Tibial artery (tissue), 4 donors: ENCODE measurements around the gene PTPRG.

ENCODE experiments used
- DNase-seq, 2 donors: peaks; one replicate each; pipeline ENCODE4 v3.0.0-alpha.2; 2019
- H3K27ac ChIP-seq, 2 donors: fragments of 200-600 bp; sonication (generic) in 1 of 2; 1 replicate in 1 of 2; 2 replicates in 1 of 2; pipeline ENCODE4 v1.5.1; 2018 to 2019; ENCODE audit warnings: mild to moderate bottlenecking in 1 of 2
- H3K27me3 ChIP-seq, 2 donors: fragments of 200-600 bp; sonication (generic) in 1 of 2; one replicate each; pipeline versions ENCODE4 v1.5.1 to v1.6.0; 2016 to 2019
- H3K36me3 ChIP-seq, 3 donors: fragments of 200-600 bp; sonication (generic) in 2 of 3; one replicate each; pipeline ENCODE4 v1.5.1; 2016 to 2019; ENCODE audit warnings: mild to moderate bottlenecking in 2 of 3
- H3K4me1 ChIP-seq, 4 donors: fragments of 200-600 bp; sonication (generic) in 2 of 4; 1 replicate in 3 of 4; 2 replicates in 1 of 4; pipeline ENCODE4 v1.5.1; 2016 to 2019
- H3K4me3 ChIP-seq, 2 donors: fragments of 200-600 bp; sonication (generic) in 1 of 2; 1 replicate in 1 of 2; 2 replicates in 1 of 2; pipeline ENCODE4 v1.5.1; 2018 to 2019; ENCODE audit warnings: mild to moderate bottlenecking in 2 of 2
- H3K9me3 ChIP-seq, 3 donors: fragments of 200-600 bp; sonication (generic) in 1 of 3; one replicate each; pipeline ENCODE4 v1.5.1; 2016 to 2019
- CTCF ChIP-seq, 2 experiments: fragments of 200-600 bp in 1 of 2; fragments of 450-650 bp in 1 of 2; IDR thresholded peaks; one replicate each; pipeline ENCODE4 v1.5.1; 2017 to 2019; ENCODE audit warnings: antibody characterized with exemption in 2 of 2, mild to moderate bottlenecking in 1 of 2, moderate library complexity in 1 of 2
- intact Hi-C: fragments of 100-400 bp; cut with DNase I; formaldehyde crosslinking; loops from one replicate; pipeline ENCODE4 v1.15.0; 2023; ENCODE audit warnings: low total_unique reads

Gene PTPRG

GRCh38 chr3:61793056-61793455 is 231.7 kb downstream of the PTPRG start:
- Histone ChIP-seq H3K4me3 (no peak overlapping the region), H3K27ac (no peak overlapping the region), H3K4me1 (peaks cover 0 to 82% (median 21%) of the 10 kb centered on the region in 4 donors), H3K36me3 (no peaks in the 10 kb centered on the region), H3K27me3 (no peaks in the 10 kb centered on the region), H3K9me3 (no peaks in the 10 kb centered on the region)
- TF ChIP-seq CTCF (IDR thresholded peaks at IDR 0.05) = no peak
- intact Hi-C loops = no loop called here
- DNase-seq = no peak

GRCh38 chr3:61793521-61793920 is 232.2 kb downstream of the PTPRG start:
- peaks cover 0 to 85% (median 21%) of the 10 kb centered on the region in 4 donors for H3K4me1 ChIP-seq
- intact Hi-C loops = no loop called here
- H3K36me3 ChIP-seq = no peaks in the 10 kb centered on the region
- no peak for DNase-seq
- no peak overlapping the region for H3K27ac ChIP-seq
- no peaks in the 10 kb centered on the region for H3K27me3 ChIP-seq
- no peak overlapping the region for H3K4me3 ChIP-seq
- H3K9me3 ChIP-seq = no peaks in the 10 kb centered on the region
- no peak for TF ChIP-seq CTCF (IDR thresholded peaks at IDR 0.05)

- TF ChIP-seq CTCF (IDR thresholded peaks at IDR 0.05) = no peak
- intact Hi-C loops = no loop called here
- no peak for DNase-seq
Observed at GRCh38 chr3:61794341-61794740, 233.0 kb downstream of the PTPRG start.

GRCh38 chr3:61794961-61795360 is 233.6 kb downstream of the PTPRG start:
- no peak for TF ChIP-seq CTCF (IDR thresholded peaks at IDR 0.05)

More at GRCh38 chr3:61794341-61794740, 233.0 kb downstream of the PTPRG start:
- no peaks in the 10 kb centered on the region for H3K27me3 ChIP-seq
- peaks cover 0 to 79% (median 21%) of the 10 kb centered on the region in 4 donors for H3K4me1 ChIP-seq
- H3K36me3 ChIP-seq = no peaks in the 10 kb centered on the region
- H3K4me3 ChIP-seq = no peak overlapping the region
- H3K27ac ChIP-seq = no peak overlapping the region
- no peaks in the 10 kb centered on the region for H3K9me3 ChIP-seq

GRCh38 chr3:61796088-61796680 is 234.8 kb downstream of the PTPRG start:
- no peak for DNase-seq
- intact Hi-C loops = no loop called here
- Histone ChIP-seq H3K4me3 (no peak overlapping the region), H3K27me3 (no peaks in the 10 kb centered on the region), H3K27ac (no peak overlapping the region), H3K36me3 (no peaks in the 10 kb centered on the region), H3K4me1 (peaks cover 0 to 80% (median 20%) of the 10 kb centered on the region in 4 donors), H3K9me3 (no peaks in the 10 kb centered on the region)
- no peak for TF ChIP-seq CTCF (IDR thresholded peaks at IDR 0.05)

More at GRCh38 chr3:61794961-61795360, 233.6 kb downstream of the PTPRG start:
- Histone ChIP-seq H3K4me3 (no peak overlapping the region), H3K27ac (no peak overlapping the region), H3K4me1 (peaks cover 0 to 80% (median 19%) of the 10 kb centered on the region in 4 donors), H3K9me3 (no peaks in the 10 kb centered on the region), H3K36me3 (no peaks in the 10 kb centered on the region), H3K27me3 (no peaks in the 10 kb centered on the region)
- intact Hi-C loops = no loop called here
- no peak for DNase-seq
